GM12878 (cell line): ENCODE data around the gene RAB12. TPM values are rescaled to one million over a fixed set of nuclear protein-coding genes. Genes with fewer than 3 reads are reported as not detected.

ENCODE experiments used
- ATAC-seq: fragments of 200-7000 bp; cut with Tn5 transposase; 3 replicates; pipeline ENCODE4 v1.9.1; 2020; ENCODE audit warnings: mild to moderate bottlenecking, moderate library complexity
- BruUV-seq: library from RNA; stranded (reverse); fragments of 400-500 nt; replicated peaks from 2 replicates; lab custom pipeline; 2021; lab: Mats Ljungman, UMichigan
- CTCF ChIA-PET: fragments of 300-600 bp; sonication (Branson Sonifier 250); formaldehyde crosslinking; extraction: SDS; loops from one replicate; lab custom pipeline; 2021; ENCODE audit warnings: inconsistent platforms; lab: Yijun Ruan, JAX
- POLR2A ChIA-PET: fragments of 350-600 bp; formaldehyde crosslinking; extraction: SDS; loops from one replicate; lab custom pipeline; 2021; ENCODE audit warnings: inconsistent platforms; lab: Charles Lee
- RAD21 ChIA-PET: fragments of 300-600 bp; sonication (Branson Sonifier 250); formaldehyde crosslinking; loops from one replicate; lab custom pipeline; 2023; ENCODE audit warnings: antibody characterized with exemption; ENCODE audit not compliant: unreplicated experiment; lab: Charles Lee
- SMC1A ChIA-PET: fragments of 300-600 bp; sonication (Branson Sonifier 250); formaldehyde crosslinking; loops from one replicate; lab custom pipeline; 2023; ENCODE audit not compliant: unreplicated experiment, uncharacterized antibody; lab: Charles Lee
- DNase-seq: peaks from one replicate; pipeline ENCODE4 v3.0.0-alpha.2; 2011; ENCODE audit warnings: low read depth, low spot score
- FAIRE-seq: peaks from 3 replicates; lab custom pipeline; 2011; peaks lifted over from hg19 to GRCh38; lab: Jason Lieb, UNC
- H2AFZ ChIP-seq: 2 replicates; pipeline ENCODE4 v1.6.0; 2011; ENCODE audit warnings: low read depth, low read length, control low read depth; ENCODE audit not compliant: control insufficient read depth
- H3K27ac ChIP-seq: 2 replicates; pipeline ENCODE4 v1.5.1; 2011; ENCODE audit warnings: control low read depth; ENCODE audit not compliant: control insufficient read depth, insufficient read depth
- H3K27me3 ChIP-seq, 2 experiments: replicated peaks in 1 of 2; 2 replicates each; pipeline versions ENCODE4 v1.6.0 to v1.6.1; 2011; ENCODE audit warnings: low read length in 1 of 2; ENCODE audit not compliant: control insufficient read depth in 2 of 2, insufficient read depth in 2 of 2
- H3K36me3 ChIP-seq, 2 experiments: 2 replicates each; pipeline ENCODE4 v1.5.1; 2011; ENCODE audit warnings: low read length in 1 of 2; ENCODE audit not compliant: control insufficient read depth in 2 of 2, insufficient read depth in 2 of 2
- H3K4me1 ChIP-seq: 2 replicates; pipeline ENCODE4 v1.6.1; 2011; ENCODE audit warnings: mild to moderate bottlenecking, low read length, moderate library complexity, mixed read lengths; ENCODE audit not compliant: control insufficient read depth, insufficient read depth
- H3K4me2 ChIP-seq: 2 replicates; pipeline ENCODE4 v1.6.0; 2011; ENCODE audit warnings: control low read depth; ENCODE audit not compliant: control insufficient read depth, insufficient read depth
- H3K4me3 ChIP-seq: fragments of 200-600 bp; sonication (generic); 2 replicates; pipeline ENCODE4 v1.5.1; 2016
- H3K79me2 ChIP-seq: 2 replicates; pipeline ENCODE4 v1.6.0; 2011; ENCODE audit warnings: low read length; ENCODE audit not compliant: control insufficient read depth, insufficient read depth
- H3K9ac ChIP-seq: 2 replicates; pipeline ENCODE4 v1.8.0; 2011; ENCODE audit warnings: low read length, control low read depth, mixed read lengths; ENCODE audit not compliant: control insufficient read depth, insufficient read depth
- H3K9me3 ChIP-seq: replicated peaks from 3 replicates; pipeline ENCODE4 v1.5.1; 2011; ENCODE audit warnings: mild to moderate bottlenecking, low read length; ENCODE audit not compliant: control insufficient read depth, insufficient read depth
- H4K20me1 ChIP-seq: 2 replicates; pipeline ENCODE4 v1.6.0; 2011; ENCODE audit not compliant: control insufficient read depth, insufficient read depth
- BRCA1 ChIP-seq: IDR thresholded peaks from 2 replicates; pipeline ENCODE4 v1.6.1; 2011; ENCODE audit warnings: low read depth, low read length, improper control_type of control experiment
- E2F4 ChIP-seq: IDR thresholded peaks from 2 replicates; pipeline ENCODE4 v1.6.1; 2012; ENCODE audit warnings: low read depth, low read length, improper control_type of control experiment
- EED ChIP-seq: sonication (generic); IDR thresholded peaks from 2 replicates; pipeline ENCODE4 v1.6.1; 2016; ENCODE audit warnings: antibody characterized with exemption, low read depth
- ESRRA ChIP-seq: IDR thresholded peaks from 2 replicates; pipeline ENCODE4 v1.6.1; 2012; ENCODE audit warnings: mild to moderate bottlenecking, low read length, improper control_type of control experiment
- EZH2 ChIP-seq: IDR thresholded peaks from 2 replicates; pipeline ENCODE4 v1.6.1; 2012; ENCODE audit warnings: low read depth, mild to moderate bottlenecking, control low read depth, inconsistent platforms, low read length, borderline replicate concordance; ENCODE audit not compliant: control insufficient read depth
- MEF2A ChIP-seq: IDR thresholded peaks from 2 replicates; pipeline ENCODE4 v1.6.1; 2011; ENCODE audit warnings: low read depth, mild to moderate bottlenecking, low read length, moderate library complexity; ENCODE audit not compliant: insufficient read depth
- NKRF ChIP-seq: fragments of 450-650 bp; conservative IDR thresholded peaks from 2 replicates; pipeline ENCODE4 v1.6.1; 2017; ENCODE audit warnings: mild to moderate bottlenecking, moderate library complexity
- NR2F1 ChIP-seq: fragments of 450-650 bp; conservative IDR thresholded peaks from 2 replicates; pipeline ENCODE4 v1.6.1; 2017; ENCODE audit warnings: mild to moderate bottlenecking
- RCOR1 ChIP-seq: conservative IDR thresholded peaks from 2 replicates; pipeline ENCODE4 v1.6.1; 2012; ENCODE audit warnings: low read depth, low read length, improper control_type of control experiment
- RFX5 ChIP-seq: IDR thresholded peaks from 2 replicates; pipeline ENCODE4 v1.6.1; 2011; ENCODE audit warnings: low read depth, low read length, improper control_type of control experiment
- SKIL ChIP-seq: fragments of 450-650 bp; IDR thresholded peaks from 2 replicates; pipeline ENCODE4 v1.6.1; 2017; ENCODE audit warnings: mild to moderate bottlenecking, low read depth, inconsistent platforms; ENCODE audit not compliant: poor library complexity, severe bottlenecking
- SREBF1 ChIP-seq: IDR thresholded peaks from 2 replicates; pipeline ENCODE4 v1.6.1; 2012; ENCODE audit warnings: mild to moderate bottlenecking, low read length
- ZBTB40 ChIP-seq: fragments of 450-650 bp; IDR thresholded peaks from 2 replicates; pipeline ENCODE4 v1.6.1; 2016; ENCODE audit warnings: mild to moderate bottlenecking, moderate library complexity, borderline replicate concordance
- ZNF207 ChIP-seq: fragments of 450-650 bp; IDR thresholded peaks from 2 replicates; pipeline ENCODE4 v1.6.1; 2014; ENCODE audit warnings: antibody characterized with exemption, mild to moderate bottlenecking, borderline replicate concordance
- ZNF24 ChIP-seq: fragments of 450-650 bp; IDR thresholded peaks from 2 replicates; pipeline ENCODE4 v1.6.1; 2017; ENCODE audit warnings: antibody characterized with exemption, mild to moderate bottlenecking
- WGBS: methylation state at CpG from one replicate; pipeline ENCODE4 v1.1.6; 2016; ENCODE audit warnings: low lambda C conversion rate; ENCODE audit not compliant: insufficient replicate concordance, insufficient coverage; ENCODE audit errors: missing lambda C conversion rate; 5-methylcytosine and 5-hydroxymethylcytosine counted together
- in situ Hi-C: fragments of 300-500 bp; cut with MboI; formaldehyde crosslinking; loops from 9 replicates; pipeline ENCODE4 v1.14.3; 2018; ENCODE audit warnings: mixed read lengths
- intact Hi-C: fragments of 100-400 bp; cut with micrococcal nuclease; formaldehyde crosslinking; loops from one replicate; pipeline ENCODE4 v1.14.2; 2022; ENCODE audit not compliant: unreplicated experiment
- polyA plus RNA-seq, 11 experiments: library from polyadenylated mRNA; depleted of rRNA in 4 of 11; unstranded in 6 of 11; stranded (reverse) in 5 of 11; fragments of >200 nt; fragmentation: Nextera tagmentation in 4 of 11; fragmentation: Illumina TruSeq in 1 of 11; extraction: Ambion mirVana in 4 of 11; extraction: Trizol in 1 of 11; gene quantifications; 1 replicate in 1 of 11; 2 replicates in 10 of 11; pipeline versions ENCODE4 v1.2.1 to v1.2.3, GENCODE V29; 2011 to 2016; ENCODE audit warnings: inconsistent platforms in 2 of 11, missing spikeins in 2 of 11, low read depth in 1 of 11
- total RNA-seq, 4 experiments: library from RNA; depleted of rRNA in 3 of 4; stranded (reverse); fragments of >200 nt in 3 of 4; fragmentation: Illumina TruSeq in 1 of 4; extraction: Trizol in 1 of 4; gene quantifications; 2 replicates each; pipeline versions ENCODE4 v1.2.1 to v1.2.3, GENCODE V29; 2013 to 2021

Gene RAB12
- total and polyA plus RNA-seq, 10 of the 15 experiments (the other 5 are each of a cell fraction or from before 2014, with no cell fraction given) = 0.71 to 29.8 (median 14.0) TPM

GRCh38 chr18:8571399-8571798, 37.8 kb upstream of the RAB12 start:
- no TSS peak for BruUV-seq

More at GRCh38 chr18:8571399-8571798, 37.8 kb upstream of the RAB12 start:
- Histone ChIP-seq H4K20me1 (no peaks in the 10 kb centered on the region), H3K36me3 (no peaks in the 10 kb centered on the region), H3K4me1 (no peaks in the 10 kb centered on the region), H3K79me2 (no peaks in the 10 kb centered on the region), H3K27me3 (no peaks in the 10 kb centered on the region), H3K4me3 (no peak overlapping the region), H3K27ac (no peak overlapping the region), H2AFZ (no peak overlapping the region), H3K9ac (no peak overlapping the region), H3K4me2 (no peak overlapping the region), H3K9me3 (no peaks in the 10 kb centered on the region)
- WGBS = 37% methylated on average over 5 of the region's 5 CpGs
- ATAC-seq (no peak), FAIRE-seq (no peak), DNase-seq (no peak)
- intact Hi-C loops = no loop called here
- SMC1A ChIA-PET = no interaction called here
- POLR2A ChIA-PET = no interaction called here
- RAD21 ChIA-PET = no interaction called here
- in situ Hi-C loops = no loop called here
- no peak for TF ChIP-seq NR2F1
- no peak for TF ChIP-seq ZBTB40
- no peak for TF ChIP-seq ESRRA
- no peak for TF ChIP-seq E2F4
- TF ChIP-seq ZNF207 = no peak
- TF ChIP-seq EZH2 = no peak
- TF ChIP-seq SREBF1 = no peak
- TF ChIP-seq MEF2A = no peak
- TF ChIP-seq SKIL = no peak
- TF ChIP-seq ZNF24 = no peak
- no peak for TF ChIP-seq EED
- TF ChIP-seq RFX5 = no peak
- no peak for TF ChIP-seq BRCA1
- no peak for TF ChIP-seq NKRF
- no peak for TF ChIP-seq RCOR1
- CTCF ChIA-PET = no interaction called here
